Measurements from ENCODE around the gene CAVIN2. TPM values are rescaled to one million over a fixed set of nuclear protein-coding genes. Genes with fewer than 3 reads are reported as not detected.

Gene CAVIN2
- total RNA-seq, 1 donor, result 29.8 TPM

GRCh38 chr2:191866195-191866594, 19.3 kb upstream of the CAVIN2 start:
- DNase-seq (ENCODE audit: low read depth), result no peak
- no peak overlapping the region for H3K4me3 ChIP-seq (ENCODE audit: low read depth, low read length)
- TF ChIP-seq, protein P1, sequence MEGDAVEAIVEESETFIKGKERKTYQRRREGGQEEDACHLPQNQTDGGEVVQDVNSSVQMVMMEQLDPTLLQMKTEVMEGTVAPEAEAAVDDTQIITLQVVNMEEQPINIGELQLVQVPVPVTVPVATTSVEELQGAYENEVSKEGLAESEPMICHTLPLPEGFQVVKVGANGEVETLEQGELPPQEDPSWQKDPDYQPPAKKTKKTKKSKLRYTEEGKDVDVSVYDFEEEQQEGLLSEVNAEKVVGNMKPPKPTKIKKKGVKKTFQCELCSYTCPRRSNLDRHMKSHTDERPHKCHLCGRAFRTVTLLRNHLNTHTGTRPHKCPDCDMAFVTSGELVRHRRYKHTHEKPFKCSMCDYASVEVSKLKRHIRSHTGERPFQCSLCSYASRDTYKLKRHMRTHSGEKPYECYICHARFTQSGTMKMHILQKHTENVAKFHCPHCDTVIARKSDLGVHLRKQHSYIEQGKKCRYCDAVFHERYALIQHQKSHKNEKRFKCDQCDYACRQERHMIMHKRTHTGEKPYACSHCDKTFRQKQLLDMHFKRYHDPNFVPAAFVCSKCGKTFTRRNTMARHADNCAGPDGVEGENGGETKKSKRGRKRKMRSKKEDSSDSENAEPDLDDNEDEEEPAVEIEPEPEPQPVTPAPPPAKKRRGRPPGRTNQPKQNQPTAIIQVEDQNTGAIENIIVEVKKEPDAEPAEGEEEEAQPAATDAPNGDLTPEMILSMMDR (IDR thresholded peaks at IDR 0.05; ENCODE audit: insufficient read depth, low read length), result no peak

- no peak overlapping the region for H3K4me3 ChIP-seq (ENCODE audit: low read depth, low read length)
- peak; percentile 60 for DNase-seq (ENCODE audit: low read depth)
- TF ChIP-seq, protein P1 (IDR thresholded peaks at IDR 0.05; ENCODE audit: insufficient read depth, low read length), result no peak
Measured at GRCh38 chr2:191864628-191865374, 17.9 kb upstream of the CAVIN2 start.

- no peak overlapping the region for H3K4me3 ChIP-seq (ENCODE audit: low read depth, low read length)
- peak; percentile 75 for DNase-seq (ENCODE audit: low read depth)
- TF ChIP-seq, protein P1 (IDR thresholded peaks at IDR 0.05; ENCODE audit: insufficient read depth, low read length), result no peak
Measured at GRCh38 chr2:191863988-191864387, 17.1 kb upstream of the CAVIN2 start.

DNA sequence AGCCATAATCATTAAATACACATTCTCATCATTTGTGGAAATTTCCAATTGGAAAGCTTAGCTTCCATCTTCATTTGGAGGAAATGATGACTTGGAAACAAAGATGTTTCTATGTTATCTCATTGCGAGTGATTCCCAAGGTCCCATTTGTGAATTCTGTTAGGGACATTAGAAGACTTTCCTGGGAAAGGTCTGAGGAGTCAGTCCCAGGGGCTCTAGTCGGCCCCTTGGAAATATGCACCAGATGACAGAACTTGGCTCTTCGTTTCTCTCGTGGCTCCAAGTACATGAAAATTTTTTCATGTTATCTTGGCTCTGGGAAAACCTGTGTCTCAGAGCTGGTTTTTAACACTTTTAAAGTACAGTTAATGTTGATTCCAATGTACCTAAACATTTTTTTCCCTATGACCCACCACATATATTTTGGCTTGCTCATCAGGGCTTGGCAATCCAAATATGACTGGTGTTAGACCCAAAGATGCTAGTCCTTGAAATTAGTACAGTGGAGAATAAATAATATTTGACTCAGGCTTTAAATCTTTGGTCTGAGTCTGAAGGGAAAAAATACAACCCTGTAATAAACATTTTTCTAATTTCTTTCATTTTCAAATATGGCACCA, 15.4 kb upstream of the CAVIN2 start:
- H3K4me3 ChIP-seq (ENCODE audit: low read depth, low read length), result no peak overlapping the region
- TF ChIP-seq, protein P1 (IDR thresholded peaks at IDR 0.05; ENCODE audit: insufficient read depth, low read length), result no peak
- DNase-seq (ENCODE audit: low read depth), result peak; percentile 54

GRCh38 chr2:191860760-191861466, 14.0 kb upstream of the CAVIN2 start:
- TF ChIP-seq, protein P1 (IDR thresholded peaks at IDR 0.05; ENCODE audit: insufficient read depth, low read length), result no peak
- H3K4me3 ChIP-seq (ENCODE audit: low read depth, low read length), result no peak overlapping the region
- no peak for DNase-seq (ENCODE audit: low read depth)

DNA sequence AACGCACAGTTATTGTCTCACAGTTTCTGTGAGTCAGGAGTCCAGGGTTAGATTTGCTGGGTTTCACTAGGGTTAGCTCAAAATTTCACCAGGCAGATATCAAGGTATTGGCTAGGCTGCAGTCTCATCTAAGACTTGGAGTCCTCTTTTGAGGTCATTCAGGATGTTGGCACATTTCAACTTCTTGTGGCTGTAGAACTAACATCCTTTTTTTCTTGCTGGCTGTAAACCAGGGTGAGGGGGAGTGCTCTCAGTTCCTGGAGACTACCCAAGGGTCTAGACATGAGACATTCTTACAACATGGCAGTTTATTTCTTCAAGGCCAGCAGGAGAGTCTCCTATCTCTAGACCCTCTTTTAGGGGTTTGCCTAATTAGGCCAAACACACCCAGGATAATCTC, 12.8 kb upstream of the CAVIN2 start:
- no peak overlapping the region for H3K4me3 ChIP-seq (ENCODE audit: low read depth, low read length)
- TF ChIP-seq, protein P1 (IDR thresholded peaks at IDR 0.05; ENCODE audit: insufficient read depth, low read length), result no peak
- DNase-seq (ENCODE audit: low read depth), result no peak

Data from fibroblast of the aortic adventitia (primary cell).